ENCODE data around the gene CCDC92. TPM values are rescaled to one million over a fixed set of nuclear protein-coding genes. Genes with fewer than 3 reads are reported as not detected.

Gene CCDC92
- total RNA-seq, 1 experiment from 2014 or later, result 53.7 TPM

DNA sequence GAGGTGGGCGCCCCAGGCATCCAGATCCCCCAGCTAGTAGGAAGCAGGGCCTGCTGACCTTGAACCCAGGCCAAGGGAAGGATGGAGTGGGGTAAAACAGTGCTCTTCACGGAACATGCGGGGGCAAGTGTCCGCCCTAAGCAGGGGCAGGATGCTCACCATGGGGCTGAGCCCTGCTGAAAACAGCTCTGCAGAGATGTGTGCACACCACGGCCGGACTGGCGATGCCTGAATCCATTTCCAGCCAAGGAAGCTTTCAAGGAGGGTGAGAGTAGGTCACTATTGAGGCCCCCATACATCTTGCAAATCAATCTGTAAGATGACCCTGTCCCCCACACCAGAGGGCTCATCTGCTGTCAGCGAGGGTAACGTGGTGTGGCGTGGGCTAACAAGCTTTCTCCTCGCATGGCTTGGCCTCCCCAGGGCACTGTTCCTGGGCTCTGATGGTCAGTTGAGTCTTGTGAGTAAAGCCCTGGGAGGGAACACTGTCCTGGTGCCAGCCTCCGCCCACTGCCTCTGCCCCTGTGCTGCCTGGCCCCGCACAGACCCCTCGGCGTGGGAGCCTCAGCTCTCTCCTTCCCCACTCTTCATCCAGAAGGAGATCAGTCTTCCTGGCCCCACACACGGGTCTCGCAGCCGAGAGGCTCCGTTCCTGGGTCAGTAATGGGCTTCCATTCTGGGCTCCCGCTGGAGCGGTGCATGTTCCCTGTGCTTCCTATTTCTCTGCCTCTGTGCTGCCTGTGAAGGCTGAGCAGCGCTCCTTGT lies 69.1 kb downstream of the CCDC92 start:
- DNase-seq (ENCODE audit: low read depth, low spot score) (no peak), ATAC-seq (no peak)
- H3K9me3 ChIP-seq (ENCODE audit: control insufficient read depth, insufficient read depth, low read depth, low read length), result no peaks in the 10 kb centered on the region
- H3K27me3 ChIP-seq (ENCODE audit: control insufficient read depth, insufficient read depth, low read length), result no peaks in the 10 kb centered on the region
- BruUV-seq (replicated peaks), result no TSS peak
- intact Hi-C loops (cut with micrococcal nuclease; ENCODE audit: unreplicated experiment) (no loop called here), in situ Hi-C loops (cut with HindIII; ENCODE audit: low pct_unique_long_range_greater_than_20kb, low sequenced_read_pairs) (no loop called here)
- H3K4me3 ChIP-seq (ENCODE audit: low read depth in 2 of 2, low read length in 2 of 2), result no peak overlapping the region
- ChIA-PET CTCF (interaction anchor here (0.6 kb wide), 1 partner anchor 846 kb away, joined by 5 read pairs; no protein-coding TSS in a partner anchor), POLR2A (no interaction called here)
- TF ChIP-seq TCF7L2 (IDR thresholded peaks at IDR 0.05; ENCODE audit: low read depth, low read length), result no peak
- TF ChIP-seq SIN3A (IDR thresholded peaks at IDR 0.05; ENCODE audit: borderline replicate concordance, insufficient read depth, low read depth, low read length), result no peak
- TF ChIP-seq, protein P1, sequence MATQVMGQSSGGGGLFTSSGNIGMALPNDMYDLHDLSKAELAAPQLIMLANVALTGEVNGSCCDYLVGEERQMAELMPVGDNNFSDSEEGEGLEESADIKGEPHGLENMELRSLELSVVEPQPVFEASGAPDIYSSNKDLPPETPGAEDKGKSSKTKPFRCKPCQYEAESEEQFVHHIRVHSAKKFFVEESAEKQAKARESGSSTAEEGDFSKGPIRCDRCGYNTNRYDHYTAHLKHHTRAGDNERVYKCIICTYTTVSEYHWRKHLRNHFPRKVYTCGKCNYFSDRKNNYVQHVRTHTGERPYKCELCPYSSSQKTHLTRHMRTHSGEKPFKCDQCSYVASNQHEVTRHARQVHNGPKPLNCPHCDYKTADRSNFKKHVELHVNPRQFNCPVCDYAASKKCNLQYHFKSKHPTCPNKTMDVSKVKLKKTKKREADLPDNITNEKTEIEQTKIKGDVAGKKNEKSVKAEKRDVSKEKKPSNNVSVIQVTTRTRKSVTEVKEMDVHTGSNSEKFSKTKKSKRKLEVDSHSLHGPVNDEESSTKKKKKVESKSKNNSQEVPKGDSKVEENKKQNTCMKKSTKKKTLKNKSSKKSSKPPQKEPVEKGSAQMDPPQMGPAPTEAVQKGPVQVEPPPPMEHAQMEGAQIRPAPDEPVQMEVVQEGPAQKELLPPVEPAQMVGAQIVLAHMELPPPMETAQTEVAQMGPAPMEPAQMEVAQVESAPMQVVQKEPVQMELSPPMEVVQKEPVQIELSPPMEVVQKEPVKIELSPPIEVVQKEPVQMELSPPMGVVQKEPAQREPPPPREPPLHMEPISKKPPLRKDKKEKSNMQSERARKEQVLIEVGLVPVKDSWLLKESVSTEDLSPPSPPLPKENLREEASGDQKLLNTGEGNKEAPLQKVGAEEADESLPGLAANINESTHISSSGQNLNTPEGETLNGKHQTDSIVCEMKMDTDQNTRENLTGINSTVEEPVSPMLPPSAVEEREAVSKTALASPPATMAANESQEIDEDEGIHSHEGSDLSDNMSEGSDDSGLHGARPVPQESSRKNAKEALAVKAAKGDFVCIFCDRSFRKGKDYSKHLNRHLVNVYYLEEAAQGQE (IDR thresholded peaks at IDR 0.05; ENCODE audit: insufficient read depth in 1 of 2, low read depth in 2 of 2, low read length in 1 of 2), result no peak
- TF ChIP-seq, protein P2, sequence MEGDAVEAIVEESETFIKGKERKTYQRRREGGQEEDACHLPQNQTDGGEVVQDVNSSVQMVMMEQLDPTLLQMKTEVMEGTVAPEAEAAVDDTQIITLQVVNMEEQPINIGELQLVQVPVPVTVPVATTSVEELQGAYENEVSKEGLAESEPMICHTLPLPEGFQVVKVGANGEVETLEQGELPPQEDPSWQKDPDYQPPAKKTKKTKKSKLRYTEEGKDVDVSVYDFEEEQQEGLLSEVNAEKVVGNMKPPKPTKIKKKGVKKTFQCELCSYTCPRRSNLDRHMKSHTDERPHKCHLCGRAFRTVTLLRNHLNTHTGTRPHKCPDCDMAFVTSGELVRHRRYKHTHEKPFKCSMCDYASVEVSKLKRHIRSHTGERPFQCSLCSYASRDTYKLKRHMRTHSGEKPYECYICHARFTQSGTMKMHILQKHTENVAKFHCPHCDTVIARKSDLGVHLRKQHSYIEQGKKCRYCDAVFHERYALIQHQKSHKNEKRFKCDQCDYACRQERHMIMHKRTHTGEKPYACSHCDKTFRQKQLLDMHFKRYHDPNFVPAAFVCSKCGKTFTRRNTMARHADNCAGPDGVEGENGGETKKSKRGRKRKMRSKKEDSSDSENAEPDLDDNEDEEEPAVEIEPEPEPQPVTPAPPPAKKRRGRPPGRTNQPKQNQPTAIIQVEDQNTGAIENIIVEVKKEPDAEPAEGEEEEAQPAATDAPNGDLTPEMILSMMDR (IDR thresholded peaks at IDR 0.05), result no peak
- no peak for TF ChIP-seq POLR2AphosphoS5 (IDR thresholded peaks at IDR 0.05; ENCODE audit: low read depth, low read length)
- no peaks in the 10 kb centered on the region for H3K4me1 ChIP-seq (ENCODE audit: control insufficient read depth, insufficient read depth, low read length)
- H3K36me3 ChIP-seq (ENCODE audit: control insufficient read depth, insufficient read depth, low read length), result no peaks in the 10 kb centered on the region
- no peak overlapping the region for H3K27ac ChIP-seq (ENCODE audit: low read length)

DNA sequence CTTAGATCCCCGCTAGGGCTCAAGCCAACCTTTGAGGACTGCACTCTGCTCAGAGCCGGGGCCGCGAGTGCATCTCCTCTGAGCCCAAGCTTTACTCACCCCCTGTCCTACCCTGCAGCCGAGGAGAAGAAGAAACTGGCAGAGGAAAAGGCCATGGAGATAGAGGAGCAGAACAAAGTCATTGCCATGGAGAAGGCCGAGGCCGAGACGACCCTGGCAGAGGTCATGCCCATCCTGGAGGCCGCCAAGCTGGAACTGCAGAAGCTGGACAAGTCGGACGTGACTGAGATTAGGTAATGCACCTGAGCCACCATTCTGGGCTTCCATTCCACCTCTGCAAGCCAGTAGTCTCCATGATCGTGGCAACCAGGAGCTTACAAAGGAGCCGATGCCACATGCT lies 69.8 kb downstream of the CCDC92 start:
- H3K9me3 ChIP-seq (ENCODE audit: control insufficient read depth, insufficient read depth, low read depth, low read length), result no peaks in the 10 kb centered on the region
- BruUV-seq (replicated peaks), result no TSS peak
- no peaks in the 10 kb centered on the region for H3K27me3 ChIP-seq (ENCODE audit: control insufficient read depth, insufficient read depth, low read length)
- no peaks in the 10 kb centered on the region for H3K36me3 ChIP-seq (ENCODE audit: control insufficient read depth, insufficient read depth, low read length)
- ATAC-seq (no peak), DNase-seq (ENCODE audit: low read depth, low spot score) (no peak)
- TF ChIP-seq, protein P1 (IDR thresholded peaks at IDR 0.05; ENCODE audit: insufficient read depth in 1 of 2, low read depth in 2 of 2, low read length in 1 of 2), result no peak
- TF ChIP-seq, protein P2 (IDR thresholded peaks at IDR 0.05), result no peak
- no peak for TF ChIP-seq SIN3A (IDR thresholded peaks at IDR 0.05; ENCODE audit: borderline replicate concordance, insufficient read depth, low read depth, low read length)
- no peak for TF ChIP-seq TCF7L2 (IDR thresholded peaks at IDR 0.05; ENCODE audit: low read depth, low read length)
- in situ Hi-C loops (cut with HindIII; ENCODE audit: low pct_unique_long_range_greater_than_20kb, low sequenced_read_pairs), result no loop called here
- intact Hi-C loops (cut with micrococcal nuclease; ENCODE audit: unreplicated experiment), result no loop called here
- ChIA-PET POLR2A (no interaction called here), CTCF (interaction anchor here (0.6 kb wide), 1 partner anchor 845 kb away, joined by 5 read pairs; no protein-coding TSS in a partner anchor)
- H3K4me3 ChIP-seq (ENCODE audit: low read depth in 2 of 2, low read length in 2 of 2), result no peak overlapping the region
- H3K27ac ChIP-seq (ENCODE audit: low read length), result no peak overlapping the region
- no peaks in the 10 kb centered on the region for H3K4me1 ChIP-seq (ENCODE audit: control insufficient read depth, insufficient read depth, low read length)
